HepG2 (cell line): Measurements from ENCODE around the gene ANKRD52. TPM values are rescaled to one million over a fixed set of nuclear protein-coding genes. Genes with fewer than 3 reads are reported as not detected.

Experiments used
- BHLHE40 ChIP-seq: IDR thresholded peaks from 2 replicates; pipeline ENCODE4 v1.6.1; 2011; ENCODE audit warnings: low read length, improper control_type of control experiment
- CCDC6 ChIP-seq: sonication (generic); formaldehyde crosslinking; IDR thresholded peaks from 2 replicates; pipeline ENCODE4 v1.8.1; 2022; ENCODE audit warnings: mild to moderate bottlenecking, missing genetic modification reagents, moderate library complexity
- CREB1 ChIP-seq, 2 experiments: fragments of 450-650 bp in 1 of 2; IDR thresholded peaks; 2 replicates each; pipeline ENCODE4 v1.6.1; 2016 to 2017; ENCODE audit warnings: control low read depth in 1 of 2, mild to moderate bottlenecking in 1 of 2, missing compliant biosample characterization in 1 of 2, missing genetic modification characterization in 1 of 2
- HNRNPH1 ChIP-seq: fragments of 200-400 bp; formaldehyde crosslinking; optimal IDR thresholded peaks from 2 replicates; pipeline ENCODE3; 2017; ENCODE audit warnings: mild to moderate bottlenecking, low read depth, low read length
- HNRNPK ChIP-seq: fragments of 200-400 bp; formaldehyde crosslinking; IDR thresholded peaks from 2 replicates; pipeline ENCODE4 v1.6.1; 2018; ENCODE audit warnings: low read length, low read depth, moderate library complexity, mild to moderate bottlenecking; ENCODE audit not compliant: poor library complexity, severe bottlenecking
- HOXD1 ChIP-seq: sonication (generic); formaldehyde crosslinking; IDR thresholded peaks from 2 replicates; pipeline ENCODE4 v1.5.0; 2020; ENCODE audit warnings: missing genetic modification reagents
- MAFK ChIP-seq, 2 experiments: IDR thresholded peaks in 1 of 2; conservative IDR thresholded peaks in 1 of 2; 2 replicates each; pipeline ENCODE4 v1.6.1; 2011; ENCODE audit warnings: improper control_type of control experiment in 2 of 2, low read length in 2 of 2
- NFE2 ChIP-seq: sonication (generic); formaldehyde crosslinking; IDR thresholded peaks from 2 replicates; pipeline ENCODE4 v1.4.0; 2020; ENCODE audit warnings: missing genetic modification reagents
- SIX4 ChIP-seq: sonication (generic); formaldehyde crosslinking; IDR thresholded peaks from 2 replicates; pipeline ENCODE4 v1.4.0; 2020; ENCODE audit warnings: missing genetic modification reagents
- YEATS2 ChIP-seq: sonication (generic); formaldehyde crosslinking; IDR thresholded peaks from 2 replicates; pipeline ENCODE4 v1.4.0; 2020; ENCODE audit warnings: missing genetic modification reagents, borderline replicate concordance
- ZNF180 ChIP-seq: sonication (generic); formaldehyde crosslinking; IDR thresholded peaks from 2 replicates; pipeline ENCODE4 v1.4.0; 2020; ENCODE audit warnings: low read depth, missing genetic modification reagents, borderline replicate concordance
- ZNF264 ChIP-seq: sonication (generic); formaldehyde crosslinking; IDR thresholded peaks from 2 replicates; pipeline ENCODE4 v1.4.0; 2020; ENCODE audit warnings: missing genetic modification reagents
- ZNF615 ChIP-seq: sonication (generic); formaldehyde crosslinking; IDR thresholded peaks from 2 replicates; pipeline ENCODE4 v1.5.0; 2020; ENCODE audit warnings: mild to moderate bottlenecking, missing genetic modification reagents, borderline replicate concordance
- polyA plus RNA-seq, 8 experiments: library from polyadenylated mRNA; depleted of rRNA in 3 of 8; stranded (reverse) in 7 of 8; unstranded in 1 of 8; fragments of >200 nt; fragmentation: Illumina TruSeq in 4 of 8; extraction: Trizol in 4 of 8; gene quantifications; 2 replicates each; pipeline versions ENCODE4 v1.2.1 to v1.2.3, GENCODE V29; 2011 to 2016; ENCODE audit warnings: low read depth in 4 of 8, missing spikeins in 1 of 8, mixed read lengths in 1 of 8; ENCODE audit not compliant: insufficient read depth in 1 of 8
- total RNA-seq, 5 experiments: library from RNA; depleted of rRNA; stranded (reverse); fragments of >200 nt; fragmentation: Illumina TruSeq; extraction: Trizol; gene quantifications; 2 replicates each; pipeline ENCODE4 v1.2.3, GENCODE V29; 2016; ENCODE audit warnings: low read depth in 1 of 5
- TF ChIP-seq, protein P1 (sequence below), 2 experiments: sonication (generic) in 1 of 2; formaldehyde crosslinking in 1 of 2; IDR thresholded peaks; 2 replicates each; pipeline versions ENCODE4 v1.4.0 to v1.6.1; 2018 to 2020; ENCODE audit warnings: missing genetic modification reagents in 2 of 2, borderline replicate concordance in 1 of 2, low read depth in 1 of 2, mild to moderate bottlenecking in 1 of 2, missing biosample characterization in 1 of 2
- TF ChIP-seq, protein P2 (sequence below): sonication (generic); formaldehyde crosslinking; IDR thresholded peaks from 2 replicates; pipeline ENCODE4 v1.5.0; 2020; ENCODE audit warnings: mild to moderate bottlenecking, missing genetic modification reagents
- TF ChIP-seq, protein P3 (sequence below): sonication (generic); formaldehyde crosslinking; IDR thresholded peaks from 2 replicates; pipeline ENCODE4 v1.4.0; 2020; ENCODE audit warnings: mild to moderate bottlenecking, missing genetic modification reagents
- TF ChIP-seq, protein P4 (sequence below): sonication (generic); formaldehyde crosslinking; IDR thresholded peaks from 2 replicates; pipeline ENCODE4 v1.5.0; 2020; ENCODE audit warnings: mild to moderate bottlenecking, missing genetic modification reagents
- TF ChIP-seq, protein P5 (sequence below): sonication (generic); formaldehyde crosslinking; IDR thresholded peaks from 2 replicates; pipeline ENCODE4 v1.4.0; 2020; ENCODE audit warnings: missing genetic modification reagents
- TF ChIP-seq, protein P6 (sequence below): sonication (generic); formaldehyde crosslinking; IDR thresholded peaks from 2 replicates; pipeline ENCODE4 v1.5.1; 2020; ENCODE audit warnings: missing genetic modification reagents, mild to moderate bottlenecking, borderline replicate concordance
- TF ChIP-seq, protein P7 (sequence below): sonication (generic); formaldehyde crosslinking; IDR thresholded peaks from 2 replicates; pipeline ENCODE4 v1.4.0; 2020; ENCODE audit warnings: mild to moderate bottlenecking, missing genetic modification reagents

ANKRD52 gene
- total and polyA plus RNA-seq, 2 of the 13 experiments (the other 11 are each of a cell fraction or from before 2014, with no cell fraction given), result 7.8 to 9.2 TPM

DNA sequence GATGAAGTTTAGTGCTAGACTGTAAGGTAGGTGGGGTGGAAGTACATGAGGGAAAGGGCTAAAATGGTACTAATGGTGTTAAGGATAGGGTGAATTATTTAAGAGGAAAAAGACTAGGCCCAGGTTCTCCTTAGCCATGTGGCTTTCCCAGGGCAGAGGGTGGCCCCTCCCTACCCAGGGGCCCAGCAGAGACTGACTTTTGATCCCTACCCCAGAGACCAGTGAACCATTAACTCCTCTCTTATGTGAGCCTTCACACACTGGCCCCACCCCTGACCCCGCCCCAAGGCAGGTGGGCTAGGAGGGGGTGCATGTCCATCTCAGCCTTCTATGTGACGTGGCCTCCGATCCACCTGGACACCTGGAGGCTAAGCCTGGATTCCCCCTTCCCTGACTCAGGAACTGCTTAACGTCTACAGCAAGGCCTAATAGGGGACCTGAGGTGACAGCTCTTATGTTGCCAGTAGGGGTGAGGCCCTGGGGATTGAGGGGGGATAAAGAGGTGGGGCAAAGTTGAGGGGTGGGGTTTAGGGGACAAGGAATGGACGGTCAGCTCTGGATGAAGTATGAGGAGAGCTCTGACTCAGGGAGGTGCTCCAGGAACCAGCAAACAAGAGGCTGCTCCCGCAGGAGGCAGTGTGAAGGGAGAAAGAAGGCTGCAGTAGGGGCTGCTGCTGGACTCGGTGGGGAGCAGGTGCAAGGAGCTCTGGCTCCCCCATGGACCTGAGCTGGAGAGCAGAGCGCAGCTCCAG is 27.6 kb downstream of the ANKRD52 start (continued):
- TF ChIP-seq, protein P1, sequence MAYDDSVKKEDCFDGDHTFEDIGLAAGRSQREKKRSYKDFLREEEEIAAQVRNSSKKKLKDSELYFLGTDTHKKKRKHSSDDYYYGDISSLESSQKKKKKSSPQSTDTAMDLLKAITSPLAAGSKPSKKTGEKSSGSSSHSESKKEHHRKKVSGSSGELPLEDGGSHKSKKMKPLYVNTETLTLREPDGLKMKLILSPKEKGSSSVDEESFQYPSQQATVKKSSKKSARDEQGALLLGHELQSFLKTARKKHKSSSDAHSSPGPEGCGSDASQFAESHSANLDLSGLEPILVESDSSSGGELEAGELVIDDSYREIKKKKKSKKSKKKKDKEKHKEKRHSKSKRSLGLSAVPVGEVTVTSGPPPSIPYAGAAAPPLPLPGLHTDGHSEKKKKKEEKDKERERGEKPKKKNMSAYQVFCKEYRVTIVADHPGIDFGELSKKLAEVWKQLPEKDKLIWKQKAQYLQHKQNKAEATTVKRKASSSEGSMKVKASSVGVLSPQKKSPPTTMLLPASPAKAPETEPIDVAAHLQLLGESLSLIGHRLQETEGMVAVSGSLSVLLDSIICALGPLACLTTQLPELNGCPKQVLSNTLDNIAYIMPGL (CRISPR knock-in tag; IDR thresholded peaks at IDR 0.05; ENCODE audit: borderline replicate concordance in 1 of 2, low read depth in 1 of 2), result peak in 1 of 2 experiments; percentile 54; a peak in 2 of 4 replicates
- TF ChIP-seq, protein P2, sequence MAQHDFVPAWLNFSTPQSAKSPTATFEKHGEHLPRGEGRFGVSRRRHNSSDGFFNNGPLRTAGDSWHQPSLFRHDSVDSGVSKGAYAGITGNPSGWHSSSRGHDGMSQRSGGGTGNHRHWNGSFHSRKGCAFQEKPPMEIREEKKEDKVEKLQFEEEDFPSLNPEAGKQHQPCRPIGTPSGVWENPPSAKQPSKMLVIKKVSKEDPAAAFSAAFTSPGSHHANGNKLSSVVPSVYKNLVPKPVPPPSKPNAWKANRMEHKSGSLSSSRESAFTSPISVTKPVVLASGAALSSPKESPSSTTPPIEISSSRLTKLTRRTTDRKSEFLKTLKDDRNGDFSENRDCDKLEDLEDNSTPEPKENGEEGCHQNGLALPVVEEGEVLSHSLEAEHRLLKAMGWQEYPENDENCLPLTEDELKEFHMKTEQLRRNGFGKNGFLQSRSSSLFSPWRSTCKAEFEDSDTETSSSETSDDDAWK, result no peak
- TF ChIP-seq YEATS2, result peak; percentile 66; the same call in 1 of the 2 replicates
- no peak for TF ChIP-seq ZNF264
- TF ChIP-seq MAFK (conservative IDR thresholded peaks at IDR 0.05 in 1 of 2, IDR thresholded peaks at IDR 0.05 in 1 of 2; ENCODE audit: low read length in 2 of 2), result no peak
- no peak for TF ChIP-seq HNRNPK
- peak; percentile 68; the same call in 1 of the 2 replicates for TF ChIP-seq CCDC6
- TF ChIP-seq, protein P3, sequence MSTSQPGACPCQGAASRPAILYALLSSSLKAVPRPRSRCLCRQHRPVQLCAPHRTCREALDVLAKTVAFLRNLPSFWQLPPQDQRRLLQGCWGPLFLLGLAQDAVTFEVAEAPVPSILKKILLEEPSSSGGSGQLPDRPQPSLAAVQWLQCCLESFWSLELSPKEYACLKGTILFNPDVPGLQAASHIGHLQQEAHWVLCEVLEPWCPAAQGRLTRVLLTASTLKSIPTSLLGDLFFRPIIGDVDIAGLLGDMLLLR (CRISPR knock-in tag), result peak; percentile 74; the same call in 1 of the 2 replicates
- TF ChIP-seq ZNF180, result no peak
- TF ChIP-seq NFE2, result no peak
- TF ChIP-seq BHLHE40, result 0 out of 2 replicates have a peak, but pooled peaks have one; percentile 26
- TF ChIP-seq, protein P4, sequence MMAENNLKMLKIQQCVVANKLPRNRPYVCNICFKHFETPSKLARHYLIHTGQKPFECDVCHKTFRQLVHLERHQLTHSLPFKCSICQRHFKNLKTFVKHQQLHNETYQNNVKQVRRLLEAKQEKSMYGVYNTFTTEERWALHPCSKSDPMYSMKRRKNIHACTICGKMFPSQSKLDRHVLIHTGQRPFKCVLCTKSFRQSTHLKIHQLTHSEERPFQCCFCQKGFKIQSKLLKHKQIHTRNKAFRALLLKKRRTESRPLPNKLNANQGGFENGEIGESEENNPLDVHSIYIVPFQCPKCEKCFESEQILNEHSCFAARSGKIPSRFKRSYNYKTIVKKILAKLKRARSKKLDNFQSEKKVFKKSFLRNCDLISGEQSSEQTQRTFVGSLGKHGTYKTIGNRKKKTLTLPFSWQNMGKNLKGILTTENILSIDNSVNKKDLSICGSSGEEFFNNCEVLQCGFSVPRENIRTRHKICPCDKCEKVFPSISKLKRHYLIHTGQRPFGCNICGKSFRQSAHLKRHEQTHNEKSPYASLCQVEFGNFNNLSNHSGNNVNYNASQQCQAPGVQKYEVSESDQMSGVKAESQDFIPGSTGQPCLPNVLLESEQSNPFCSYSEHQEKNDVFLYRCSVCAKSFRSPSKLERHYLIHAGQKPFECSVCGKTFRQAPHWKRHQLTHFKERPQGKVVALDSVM, result 0 out of 2 replicates have a peak, but pooled peaks have one; percentile 28
- no peak for TF ChIP-seq HNRNPH1
- TF ChIP-seq, protein P5, sequence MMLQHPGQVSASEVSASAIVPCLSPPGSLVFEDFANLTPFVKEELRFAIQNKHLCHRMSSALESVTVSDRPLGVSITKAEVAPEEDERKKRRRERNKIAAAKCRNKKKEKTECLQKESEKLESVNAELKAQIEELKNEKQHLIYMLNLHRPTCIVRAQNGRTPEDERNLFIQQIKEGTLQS, result no peak
- TF ChIP-seq, protein P6, sequence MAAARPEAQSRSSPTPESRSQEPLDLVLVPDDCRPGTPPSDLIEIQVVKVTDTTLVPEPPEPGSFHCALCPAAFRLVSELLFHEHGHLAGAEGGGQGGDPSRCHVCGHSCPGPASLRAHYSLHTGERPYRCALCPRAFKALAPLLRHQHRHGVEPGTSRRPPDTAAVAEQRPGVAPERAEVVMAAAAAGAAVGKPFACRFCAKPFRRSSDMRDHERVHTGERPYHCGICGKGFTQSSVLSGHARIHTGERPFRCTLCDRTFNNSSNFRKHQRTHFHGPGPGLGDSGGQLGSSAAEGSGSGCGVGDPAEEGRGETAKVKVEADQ, result peak; percentile 58; the same call in 1 of the 2 replicates
- TF ChIP-seq HOXD1 (CRISPR knock-in tag), result no peak
- TF ChIP-seq SIX4 (CRISPR knock-in tag), result 0 out of 2 replicates have a peak, but pooled peaks have one; percentile 27
- TF ChIP-seq ZNF615 (CRISPR knock-in tag), result no peak
- TF ChIP-seq, protein P7, sequence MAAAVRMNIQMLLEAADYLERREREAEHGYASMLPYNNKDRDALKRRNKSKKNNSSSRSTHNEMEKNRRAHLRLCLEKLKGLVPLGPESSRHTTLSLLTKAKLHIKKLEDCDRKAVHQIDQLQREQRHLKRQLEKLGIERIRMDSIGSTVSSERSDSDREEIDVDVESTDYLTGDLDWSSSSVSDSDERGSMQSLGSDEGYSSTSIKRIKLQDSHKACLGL, result 0 out of 2 replicates have a peak, but pooled peaks have one; percentile 2
- peak; percentile 37 for TF ChIP-seq CREB1 (IDR thresholded peaks at IDR 0.05)
- peak; percentile 81 for TF ChIP-seq CREB1 (CRISPR knock-in tag; IDR thresholded peaks at IDR 0.05)
